Activated B cell treated with CpG ODN at 0.5 μM for 24 hours (primary cell): ENCODE results near the gene TMEM181. TPM values are rescaled to one million over a fixed set of nuclear protein-coding genes. Genes with fewer than 3 reads are reported as not detected.

ENCODE experiments used
- ATAC-seq: fragments of 200-7000 bp; cut with Tn5 transposase; one replicate; pipeline ENCODE4 v1.10.0; 2021; ENCODE audit warnings: low read depth, mild to moderate bottlenecking, moderate library complexity
- CTCF ChIA-PET: fragments of 350-600 bp; sonication (Branson Sonifier 250); formaldehyde crosslinking; loops from one replicate; lab custom pipeline; 2021; ENCODE audit warnings: antibody characterized with exemption; lab: Charles Lee
- POLR2A ChIA-PET: fragments of 350-600 bp; sonication (Branson Sonifier 250); formaldehyde crosslinking; loops from one replicate; lab custom pipeline; 2021; ENCODE audit warnings: antibody characterized with exemption; lab: Charles Lee
- DNase-seq: peaks from one replicate; pipeline ENCODE4 v3.0.0; 2022
- H3K27ac Mint-ChIP-seq: one replicate; pipeline ENCODE4 v1.8.0; 2020; ENCODE audit warnings: mixed read lengths
- H3K27me3 Mint-ChIP-seq: one replicate; pipeline ENCODE4 v1.8.0; 2021; ENCODE audit warnings: mixed read lengths
- H3K36me3 Mint-ChIP-seq: one replicate; pipeline ENCODE4 v1.8.0; 2021; ENCODE audit warnings: low read depth, mixed read lengths
- H3K4me1 Mint-ChIP-seq: one replicate; pipeline ENCODE4 v1.8.0; 2021; ENCODE audit warnings: mixed read lengths
- H3K4me3 Mint-ChIP-seq: one replicate; pipeline ENCODE4 v1.8.0; 2020; ENCODE audit warnings: mild to moderate bottlenecking, mixed read lengths
- H3K9me3 Mint-ChIP-seq: one replicate; pipeline ENCODE4 v1.8.0; 2020; ENCODE audit warnings: mixed read lengths
- intact Hi-C: fragments of 100-400 bp; cut with micrococcal nuclease; formaldehyde crosslinking; loops from one replicate; pipeline ENCODE4 v1.15.1; 2024
- total RNA-seq: library from RNA; stranded (reverse); gene quantifications from 2 replicates; pipeline ENCODE4 v1.2.3, GENCODE V29; 2022
- TF ChIP-seq, protein P1 (sequence below): fragments of 200-600 bp; IDR thresholded peaks from one replicate; pipeline ENCODE4 v1.8.0; 2022; ENCODE audit warnings: antibody characterized with exemption, mild to moderate bottlenecking

TMEM181 gene
- total RNA-seq, 1 donor from 2014 or later, result 8.8 TPM

- Mint-ChIP-seq H3K4me3 (no peak overlapping the region), H3K27me3 (no peaks in the 10 kb centered on the region), H3K36me3 (peaks cover 72% of the 10 kb centered on the region), H3K9me3 (no peaks in the 10 kb centered on the region), H3K4me1 (no peaks in the 10 kb centered on the region), H3K27ac (no peak overlapping the region)
- ChIA-PET POLR2A (no interaction called here), CTCF (no interaction called here)
- DNase-seq, result no peak
- ATAC-seq, result no peak
- intact Hi-C loops, result no loop called here
- TF ChIP-seq, protein P1, sequence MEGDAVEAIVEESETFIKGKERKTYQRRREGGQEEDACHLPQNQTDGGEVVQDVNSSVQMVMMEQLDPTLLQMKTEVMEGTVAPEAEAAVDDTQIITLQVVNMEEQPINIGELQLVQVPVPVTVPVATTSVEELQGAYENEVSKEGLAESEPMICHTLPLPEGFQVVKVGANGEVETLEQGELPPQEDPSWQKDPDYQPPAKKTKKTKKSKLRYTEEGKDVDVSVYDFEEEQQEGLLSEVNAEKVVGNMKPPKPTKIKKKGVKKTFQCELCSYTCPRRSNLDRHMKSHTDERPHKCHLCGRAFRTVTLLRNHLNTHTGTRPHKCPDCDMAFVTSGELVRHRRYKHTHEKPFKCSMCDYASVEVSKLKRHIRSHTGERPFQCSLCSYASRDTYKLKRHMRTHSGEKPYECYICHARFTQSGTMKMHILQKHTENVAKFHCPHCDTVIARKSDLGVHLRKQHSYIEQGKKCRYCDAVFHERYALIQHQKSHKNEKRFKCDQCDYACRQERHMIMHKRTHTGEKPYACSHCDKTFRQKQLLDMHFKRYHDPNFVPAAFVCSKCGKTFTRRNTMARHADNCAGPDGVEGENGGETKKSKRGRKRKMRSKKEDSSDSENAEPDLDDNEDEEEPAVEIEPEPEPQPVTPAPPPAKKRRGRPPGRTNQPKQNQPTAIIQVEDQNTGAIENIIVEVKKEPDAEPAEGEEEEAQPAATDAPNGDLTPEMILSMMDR, result no peak
Measured at GRCh38 chr6:158634695-158635426, 75.0 kb downstream of the TMEM181 start.

- Mint-ChIP-seq H3K36me3 (peaks cover 73% of the 10 kb centered on the region), H3K4me3 (no peak overlapping the region), H3K27ac (no peak overlapping the region), H3K9me3 (no peaks in the 10 kb centered on the region), H3K4me1 (peaks cover 3% of the 10 kb centered on the region), H3K27me3 (no peaks in the 10 kb centered on the region)
- intact Hi-C loops, result no loop called here
- POLR2A ChIA-PET, result no interaction called here
- TF ChIP-seq, protein P1, result no peak
- CTCF ChIA-PET, result no interaction called here
- ATAC-seq (no peak), DNase-seq (no peak)
Measured at GRCh38 chr6:158635427-158636073, 75.7 kb downstream of the TMEM181 start.

- POLR2A ChIA-PET, result no interaction called here
- CTCF ChIA-PET, result interaction anchor here (1.8 kb wide), 1 partner anchor 54 kb away, joined by 8 read pairs; no protein-coding TSS in a partner anchor
- no peak overlapping the region for H3K27ac Mint-ChIP-seq
- H3K27me3 Mint-ChIP-seq, result no peaks in the 10 kb centered on the region
- no peak for ATAC-seq
- intact Hi-C loops, result no loop called here
- no peak for DNase-seq
- H3K36me3 Mint-ChIP-seq, result peaks cover 67% of the 10 kb centered on the region
- TF ChIP-seq, protein P1, result no peak
- peaks cover 10% of the 10 kb centered on the region for H3K4me1 Mint-ChIP-seq
- H3K4me3 Mint-ChIP-seq, result no peak overlapping the region
- H3K9me3 Mint-ChIP-seq, result no peaks in the 10 kb centered on the region
Measured at GRCh38 chr6:158636778-158637177, 76.9 kb downstream of the TMEM181 start.

DNA sequence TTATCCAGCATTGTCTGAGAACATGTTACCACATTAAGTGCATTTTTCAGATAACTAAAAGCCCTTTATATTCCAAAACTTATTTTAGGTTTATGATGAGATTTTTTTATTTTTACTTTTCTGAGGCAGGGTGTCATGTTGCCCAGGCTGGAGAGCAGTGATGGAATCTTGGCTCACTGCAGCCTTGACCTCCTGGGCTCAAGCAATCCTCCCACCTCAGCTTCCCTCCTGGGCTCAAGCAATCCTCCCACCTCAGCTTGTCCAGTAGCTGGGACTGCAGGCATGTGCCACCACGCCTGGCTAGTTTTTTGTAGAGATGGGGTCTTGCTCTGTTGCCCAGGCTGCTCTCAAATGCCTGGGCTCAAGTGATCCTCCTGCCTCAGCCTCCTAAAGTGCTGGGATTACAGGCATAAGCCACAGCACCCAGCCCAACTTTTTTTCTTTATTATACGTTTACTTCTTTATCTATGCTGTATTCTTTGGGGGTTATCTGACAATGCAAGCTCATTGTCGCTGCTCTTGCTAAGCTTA is 78.5 kb downstream of the TMEM181 start:
- ATAC-seq (no peak), DNase-seq (no peak)
- Mint-ChIP-seq H3K4me1 (peaks cover 25% of the 10 kb centered on the region), H3K36me3 (peaks cover 56% of the 10 kb centered on the region), H3K27me3 (no peaks in the 10 kb centered on the region), H3K4me3 (no peak overlapping the region), H3K9me3 (no peaks in the 10 kb centered on the region), H3K27ac (no peak overlapping the region)
- POLR2A ChIA-PET, result no interaction called here
- TF ChIP-seq, protein P1, result no peak
- intact Hi-C loops, result no loop called here
- CTCF ChIA-PET, result interaction anchor here (0.8 kb wide), 1 partner anchor 53 kb away, joined by 5 read pairs; no protein-coding TSS in a partner anchor

DNA sequence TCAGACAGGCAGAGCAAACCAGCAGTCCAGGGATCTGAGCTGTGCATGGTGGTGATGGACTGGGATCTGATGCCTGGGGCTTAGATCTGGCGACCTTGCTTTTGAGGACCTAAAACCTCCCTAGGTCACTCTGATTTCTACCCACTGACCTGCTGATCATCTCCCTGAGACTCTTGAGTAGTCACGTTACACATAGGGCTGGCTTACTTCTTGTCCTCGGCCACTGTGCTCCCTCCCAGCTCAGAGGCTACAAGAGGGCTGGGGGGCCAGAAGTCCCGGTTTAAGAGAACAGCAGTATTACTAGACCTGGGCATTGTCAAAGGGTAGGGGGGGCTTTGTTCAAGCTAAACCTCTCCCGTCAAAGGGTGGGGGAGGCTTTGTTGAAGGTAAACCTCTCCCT is 79.2 kb downstream of the TMEM181 start:
- POLR2A ChIA-PET, result no interaction called here
- peaks cover 31% of the 10 kb centered on the region for H3K4me1 Mint-ChIP-seq
- intact Hi-C loops, result no loop called here
- no peak overlapping the region for H3K4me3 Mint-ChIP-seq
- no peak for ATAC-seq
- TF ChIP-seq, protein P1, result no peak
- no peak for DNase-seq
- no peaks in the 10 kb centered on the region for H3K9me3 Mint-ChIP-seq
- CTCF ChIA-PET, result no interaction called here
- H3K36me3 Mint-ChIP-seq, result peaks cover 56% of the 10 kb centered on the region
- no peak overlapping the region for H3K27ac Mint-ChIP-seq
- no peaks in the 10 kb centered on the region for H3K27me3 Mint-ChIP-seq
